GM12878 (cell line): ENCODE data around the gene SLC25A45.

Experiments used
- CBX5 ChIP-seq: sonication (generic); IDR thresholded peaks from 2 replicates; pipeline ENCODE4 v1.6.1; 2016; ENCODE audit warnings: low read depth, moderate library complexity, mild to moderate bottlenecking, inconsistent platforms
- EP300 ChIP-seq, 2 experiments: fragments of 150-350 bp in 1 of 2; IDR thresholded peaks; 2 replicates each; pipeline ENCODE4 v1.6.1; 2011 to 2012; ENCODE audit warnings: low read depth in 2 of 2, low read length in 2 of 2, borderline replicate concordance in 1 of 2, improper control_type of control experiment in 1 of 2, inconsistent platforms in 1 of 2; ENCODE audit not compliant: control insufficient read depth in 1 of 2
- GATAD2B ChIP-seq: fragments of 450-650 bp; conservative IDR thresholded peaks from 2 replicates; pipeline ENCODE4 v1.6.1; 2017; ENCODE audit warnings: low read depth, mild to moderate bottlenecking, moderate library complexity
- HCFC1 ChIP-seq: fragments of 150-350 bp; IDR thresholded peaks from 2 replicates; pipeline ENCODE4 v1.6.1; 2014; ENCODE audit warnings: low read length
- MTA2 ChIP-seq: fragments of 450-650 bp; IDR thresholded peaks from 2 replicates; pipeline ENCODE4 v1.6.1; 2016; ENCODE audit warnings: low read depth, mild to moderate bottlenecking, moderate library complexity
- MYC ChIP-seq: IDR thresholded peaks from 2 replicates; pipeline ENCODE4 v1.6.1; 2011; ENCODE audit warnings: mild to moderate bottlenecking, low read length, moderate library complexity, inconsistent platforms; ENCODE audit not compliant: insufficient read depth, insufficient replicate concordance, insufficient read length, severe bottlenecking
- RELA ChIP-seq: fragments of 450-650 bp; IDR thresholded peaks from 2 replicates; pipeline ENCODE4 v1.8.0; 2014; ENCODE audit warnings: borderline replicate concordance; ENCODE audit not compliant: partially characterized antibody
- RFX5 ChIP-seq: IDR thresholded peaks from 2 replicates; pipeline ENCODE4 v1.6.1; 2011; ENCODE audit warnings: low read depth, low read length, improper control_type of control experiment
- ZNF217 ChIP-seq: fragments of 450-650 bp; IDR thresholded peaks from 2 replicates; pipeline ENCODE4 v1.6.1; 2017; ENCODE audit warnings: antibody characterized with exemption, mild to moderate bottlenecking
- ZNF24 ChIP-seq: fragments of 450-650 bp; IDR thresholded peaks from 2 replicates; pipeline ENCODE4 v1.6.1; 2017; ENCODE audit warnings: antibody characterized with exemption, mild to moderate bottlenecking
- TF ChIP-seq, protein P1 (sequence below), 3 experiments: IDR thresholded peaks in 2 of 3; conservative IDR thresholded peaks in 1 of 3; 2 replicates each; pipeline ENCODE4 v1.5.1; 2011; ENCODE audit warnings: low read depth in 3 of 3, low read length in 3 of 3, mild to moderate bottlenecking in 3 of 3, control low read depth in 2 of 3, moderate library complexity in 2 of 3, inconsistent platforms in 1 of 3, mixed read lengths in 1 of 3; ENCODE audit not compliant: control insufficient read depth in 2 of 3, insufficient read depth in 1 of 3; ENCODE audit errors: extremely low read depth in 1 of 3
- TF ChIP-seq, protein P2 (sequence below): fragments of 450-650 bp; formaldehyde crosslinking; IDR thresholded peaks from 2 replicates; pipeline ENCODE4 v1.4.0; 2020; ENCODE audit warnings: mild to moderate bottlenecking, moderate library complexity
- TF ChIP-seq, protein P3 (sequence below): IDR thresholded peaks from 2 replicates; pipeline ENCODE4 v1.6.1; 2011; ENCODE audit warnings: low read depth, mild to moderate bottlenecking, low read length, moderate library complexity, borderline replicate concordance; ENCODE audit errors: extremely low read depth

DNA sequence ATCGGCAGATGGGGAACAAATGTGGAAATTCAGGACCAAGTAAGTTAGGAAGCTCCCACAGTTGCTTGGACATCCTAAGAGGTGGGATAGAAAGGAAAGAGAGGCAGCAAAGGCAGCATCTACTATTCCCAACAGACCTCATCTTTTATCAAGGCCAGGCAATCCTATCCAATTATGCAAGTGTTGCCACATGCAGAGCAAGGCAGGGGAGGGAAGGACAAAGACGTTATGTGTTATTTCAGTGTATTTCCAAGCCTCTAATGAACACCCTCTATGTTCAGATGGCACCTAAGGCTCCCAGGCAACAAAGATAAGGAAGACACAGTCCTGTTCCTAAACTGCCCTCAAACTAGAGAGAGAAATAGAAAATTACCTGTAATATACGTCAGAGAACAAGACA is 18.7 kb downstream of the SLC25A45 start:
- TF ChIP-seq ZNF24 (no peak), RELA (no peak), HCFC1 (no peak), MYC (no peak), GATAD2B (no peak), EP300 (IDR thresholded peaks at IDR 0.05; ENCODE audit: borderline replicate concordance in 1 of 2, control insufficient read depth in 1 of 2, low read depth in 2 of 2, low read length in 2 of 2) (no peak), RFX5 (no peak), ZNF217 (no peak), CBX5 (no peak), MTA2 (no peak)
- TF ChIP-seq, protein P1, sequence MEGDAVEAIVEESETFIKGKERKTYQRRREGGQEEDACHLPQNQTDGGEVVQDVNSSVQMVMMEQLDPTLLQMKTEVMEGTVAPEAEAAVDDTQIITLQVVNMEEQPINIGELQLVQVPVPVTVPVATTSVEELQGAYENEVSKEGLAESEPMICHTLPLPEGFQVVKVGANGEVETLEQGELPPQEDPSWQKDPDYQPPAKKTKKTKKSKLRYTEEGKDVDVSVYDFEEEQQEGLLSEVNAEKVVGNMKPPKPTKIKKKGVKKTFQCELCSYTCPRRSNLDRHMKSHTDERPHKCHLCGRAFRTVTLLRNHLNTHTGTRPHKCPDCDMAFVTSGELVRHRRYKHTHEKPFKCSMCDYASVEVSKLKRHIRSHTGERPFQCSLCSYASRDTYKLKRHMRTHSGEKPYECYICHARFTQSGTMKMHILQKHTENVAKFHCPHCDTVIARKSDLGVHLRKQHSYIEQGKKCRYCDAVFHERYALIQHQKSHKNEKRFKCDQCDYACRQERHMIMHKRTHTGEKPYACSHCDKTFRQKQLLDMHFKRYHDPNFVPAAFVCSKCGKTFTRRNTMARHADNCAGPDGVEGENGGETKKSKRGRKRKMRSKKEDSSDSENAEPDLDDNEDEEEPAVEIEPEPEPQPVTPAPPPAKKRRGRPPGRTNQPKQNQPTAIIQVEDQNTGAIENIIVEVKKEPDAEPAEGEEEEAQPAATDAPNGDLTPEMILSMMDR (IDR thresholded peaks at IDR 0.05 in 2 of 3, conservative IDR thresholded peaks at IDR 0.05 in 1 of 3; ENCODE audit: control insufficient read depth in 2 of 3, extremely low read depth in 1 of 3, insufficient read depth in 1 of 3, low read depth in 3 of 3, low read length in 3 of 3), result no peak
- TF ChIP-seq, protein P2, sequence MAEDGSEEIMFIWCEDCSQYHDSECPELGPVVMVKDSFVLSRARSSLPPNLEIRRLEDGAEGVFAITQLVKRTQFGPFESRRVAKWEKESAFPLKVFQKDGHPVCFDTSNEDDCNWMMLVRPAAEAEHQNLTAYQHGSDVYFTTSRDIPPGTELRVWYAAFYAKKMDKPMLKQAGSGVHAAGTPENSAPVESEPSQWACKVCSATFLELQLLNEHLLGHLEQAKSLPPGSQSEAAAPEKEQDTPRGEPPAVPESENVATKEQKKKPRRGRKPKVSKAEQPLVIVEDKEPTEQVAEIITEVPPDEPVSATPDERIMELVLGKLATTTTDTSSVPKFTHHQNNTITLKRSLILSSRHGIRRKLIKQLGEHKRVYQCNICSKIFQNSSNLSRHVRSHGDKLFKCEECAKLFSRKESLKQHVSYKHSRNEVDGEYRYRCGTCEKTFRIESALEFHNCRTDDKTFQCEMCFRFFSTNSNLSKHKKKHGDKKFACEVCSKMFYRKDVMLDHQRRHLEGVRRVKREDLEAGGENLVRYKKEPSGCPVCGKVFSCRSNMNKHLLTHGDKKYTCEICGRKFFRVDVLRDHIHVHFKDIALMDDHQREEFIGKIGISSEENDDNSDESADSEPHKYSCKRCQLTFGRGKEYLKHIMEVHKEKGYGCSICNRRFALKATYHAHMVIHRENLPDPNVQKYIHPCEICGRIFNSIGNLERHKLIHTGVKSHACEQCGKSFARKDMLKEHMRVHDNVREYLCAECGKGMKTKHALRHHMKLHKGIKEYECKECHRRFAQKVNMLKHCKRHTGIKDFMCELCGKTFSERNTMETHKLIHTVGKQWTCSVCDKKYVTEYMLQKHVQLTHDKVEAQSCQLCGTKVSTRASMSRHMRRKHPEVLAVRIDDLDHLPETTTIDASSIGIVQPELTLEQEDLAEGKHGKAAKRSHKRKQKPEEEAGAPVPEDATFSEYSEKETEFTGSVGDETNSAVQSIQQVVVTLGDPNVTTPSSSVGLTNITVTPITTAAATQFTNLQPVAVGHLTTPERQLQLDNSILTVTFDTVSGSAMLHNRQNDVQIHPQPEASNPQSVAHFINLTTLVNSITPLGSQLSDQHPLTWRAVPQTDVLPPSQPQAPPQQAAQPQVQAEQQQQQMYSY, result no peak
- TF ChIP-seq, protein P3, sequence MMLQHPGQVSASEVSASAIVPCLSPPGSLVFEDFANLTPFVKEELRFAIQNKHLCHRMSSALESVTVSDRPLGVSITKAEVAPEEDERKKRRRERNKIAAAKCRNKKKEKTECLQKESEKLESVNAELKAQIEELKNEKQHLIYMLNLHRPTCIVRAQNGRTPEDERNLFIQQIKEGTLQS, result no peak
